Karpas-422 (cell line): ENCODE results near the gene MOB1A. TPM values are rescaled to one million over a fixed set of nuclear protein-coding genes. Genes with fewer than 3 reads are reported as not detected.
"Not testable (repeated sequence)": the region's sequence is repeated elsewhere in the genome, so short reads cannot be mapped to it uniquely, and the experiment has no call there.

Experiments used
- DNase-seq: peaks from one replicate; pipeline ENCODE4 v3.0.0-alpha.2; 2015
- H2AFZ ChIP-seq: fragments of 200-600 bp; sonication (generic); 2 replicates; pipeline ENCODE4 v1.6.1; 2014; ENCODE audit warnings: antibody characterized with exemption, low read length, mixed read lengths
- H3K27ac ChIP-seq: fragments of 200-600 bp; sonication (generic); 2 replicates; pipeline ENCODE4 v1.5.1; 2014; ENCODE audit warnings: mild to moderate bottlenecking, low read length, moderate library complexity
- H3K27me3 ChIP-seq: fragments of 200-600 bp; sonication (generic); 2 replicates; pipeline ENCODE4 v1.6.1; 2014; ENCODE audit warnings: low read length, mixed read lengths
- H3K36me3 ChIP-seq: fragments of 200-600 bp; sonication (generic); 2 replicates; pipeline ENCODE4 v1.6.1; 2014; ENCODE audit warnings: low read length, mixed read lengths; ENCODE audit not compliant: insufficient read depth
- H3K4me1 ChIP-seq: fragments of 200-600 bp; sonication (generic); 2 replicates; pipeline ENCODE4 v1.6.1; 2014; ENCODE audit warnings: mild to moderate bottlenecking, low read length, mixed read lengths
- H3K4me2 ChIP-seq: fragments of 200-600 bp; sonication (generic); 2 replicates; pipeline ENCODE4 v1.6.1; 2014; ENCODE audit warnings: low read length, low read depth, mild to moderate bottlenecking; ENCODE audit not compliant: poor library complexity, severe bottlenecking
- H3K4me3 ChIP-seq: fragments of 200-600 bp; sonication (generic); 2 replicates; pipeline ENCODE4 v1.5.1; 2014; ENCODE audit warnings: mild to moderate bottlenecking, antibody characterized with exemption, low read length, mixed read lengths
- H3K79me2 ChIP-seq: fragments of 200-600 bp; sonication (generic); 2 replicates; pipeline ENCODE4 v1.6.1; 2014; ENCODE audit warnings: mild to moderate bottlenecking, low read length, mixed read lengths
- H3K9ac ChIP-seq: fragments of 200-600 bp; sonication (generic); 2 replicates; pipeline ENCODE4 v1.6.0; 2014; ENCODE audit warnings: low read length
- H3K9me2 ChIP-seq: fragments of 200-600 bp; sonication (generic), shearing (Covaris generic); replicated peaks from 2 replicates; pipeline ENCODE4 v1.6.0; 2014; ENCODE audit warnings: mild to moderate bottlenecking, low read length, moderate library complexity; ENCODE audit not compliant: insufficient read depth
- H3K9me3 ChIP-seq: fragments of 300-700, 200-600 bp; sonication (generic); 2 replicates; pipeline ENCODE4 v1.6.1; 2014; ENCODE audit warnings: low read length, mixed read lengths
- H4K20me1 ChIP-seq: fragments of 200-600 bp; sonication (generic); 2 replicates; pipeline ENCODE4 v1.6.1; 2014; ENCODE audit warnings: mild to moderate bottlenecking, antibody characterized with exemption, low read length, low read depth; ENCODE audit not compliant: insufficient read depth
- total RNA-seq: library from RNA; depleted of rRNA; stranded (reverse); fragments of >200 nt; shearing (Covaris generic); gene quantifications from 2 replicates; pipeline ENCODE4 v1.2.3, GENCODE V29; 2014; ENCODE audit warnings: low replicate concordance

Gene MOB1A
- total RNA-seq, 1 experiment from 2014 or later = 542 TPM

DNA sequence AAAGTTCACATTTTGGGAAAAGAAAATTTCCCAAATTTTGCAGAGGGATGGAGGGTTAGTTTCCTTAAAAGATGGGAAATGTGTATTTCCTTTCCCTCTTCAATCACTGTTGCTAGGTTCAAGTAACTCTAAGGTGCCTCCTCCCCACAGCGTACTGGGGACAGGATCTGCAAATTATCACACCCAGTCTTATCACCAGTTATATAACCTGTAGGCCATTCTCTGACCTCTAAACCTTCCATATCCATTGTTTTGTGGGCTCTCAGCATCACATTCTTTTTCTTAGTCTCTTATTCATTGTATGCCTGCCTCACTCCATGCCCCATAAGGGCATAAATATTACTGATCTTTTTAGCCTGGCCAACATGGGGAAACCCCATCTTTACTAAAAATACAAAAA, 16.1 kb upstream of the MOB1A start:
- peaks cover 7% of the 10 kb centered on the region for H3K36me3 ChIP-seq
- no peak for DNase-seq
- no peak overlapping the region for H3K27ac ChIP-seq
- H3K4me2 ChIP-seq = no peak overlapping the region
- H3K9me3 ChIP-seq = no peaks in the 10 kb centered on the region
- no peak overlapping the region for H3K4me3 ChIP-seq
- peaks cover 42% of the 10 kb centered on the region for H3K4me1 ChIP-seq
- H3K9me2 ChIP-seq = no peaks in the 10 kb centered on the region
- no peak overlapping the region for H3K9ac ChIP-seq
- H4K20me1 ChIP-seq = peaks cover 8% of the 10 kb centered on the region
- no peak overlapping the region for H2AFZ ChIP-seq
- H3K79me2 ChIP-seq = peaks cover 18% of the 10 kb centered on the region
- no peaks in the 10 kb centered on the region for H3K27me3 ChIP-seq

DNA sequence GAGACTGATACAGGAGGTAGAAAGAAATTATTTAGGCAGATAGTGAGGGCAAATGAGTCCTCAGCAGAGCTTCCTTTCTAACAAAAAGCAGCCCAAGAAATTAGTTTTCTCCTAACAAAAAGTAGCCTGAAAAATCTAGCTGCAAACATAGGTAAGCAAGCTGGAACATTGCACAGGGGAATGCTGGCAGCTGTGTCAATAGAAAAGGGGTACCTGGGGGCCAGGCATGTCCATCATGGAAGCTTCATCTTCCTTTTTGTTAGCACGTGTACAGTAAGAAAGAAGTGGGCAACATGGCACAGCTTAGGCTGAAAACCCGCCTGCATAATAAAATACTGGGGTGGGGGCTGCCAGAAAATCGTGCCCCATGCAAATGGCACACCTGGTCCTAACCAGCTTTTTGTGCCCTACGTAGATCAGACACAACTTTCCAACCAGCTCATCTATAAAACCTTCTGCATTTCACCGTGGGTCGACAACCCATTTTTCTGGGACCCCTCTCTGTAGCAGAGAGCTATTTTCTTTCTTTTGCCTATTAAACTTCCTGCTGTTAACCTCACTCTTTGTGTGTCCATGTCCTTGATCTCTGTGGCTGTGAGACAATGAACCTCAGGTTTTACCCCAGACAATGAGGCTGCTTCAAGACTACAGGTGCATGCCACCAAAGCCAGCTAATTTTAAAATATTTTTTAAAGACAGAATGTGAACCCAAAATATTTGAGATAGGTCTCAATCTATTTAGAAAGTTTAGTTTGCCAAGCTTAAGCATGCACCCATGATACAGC, 13.1 kb upstream of the MOB1A start:
- no peaks in the 10 kb centered on the region for H3K27me3 ChIP-seq
- peak overlapping the region; percentile 43 for H3K9ac ChIP-seq
- no peaks in the 10 kb centered on the region for H3K9me2 ChIP-seq
- no peaks in the 10 kb centered on the region for H3K9me3 ChIP-seq
- H3K4me1 ChIP-seq = peaks cover 48% of the 10 kb centered on the region
- no peaks in the 10 kb centered on the region for H4K20me1 ChIP-seq
- H2AFZ ChIP-seq = peak overlapping the region; percentile 42
- H3K4me2 ChIP-seq = peak overlapping the region; percentile 48
- H3K36me3 ChIP-seq = no peaks in the 10 kb centered on the region
- peak overlapping the region; percentile 22; the same call in 1 of the 2 replicates for H3K4me3 ChIP-seq
- H3K27ac ChIP-seq = peak overlapping the region; percentile 79
- DNase-seq = no peak
- H3K79me2 ChIP-seq = no peaks in the 10 kb centered on the region

DNA sequence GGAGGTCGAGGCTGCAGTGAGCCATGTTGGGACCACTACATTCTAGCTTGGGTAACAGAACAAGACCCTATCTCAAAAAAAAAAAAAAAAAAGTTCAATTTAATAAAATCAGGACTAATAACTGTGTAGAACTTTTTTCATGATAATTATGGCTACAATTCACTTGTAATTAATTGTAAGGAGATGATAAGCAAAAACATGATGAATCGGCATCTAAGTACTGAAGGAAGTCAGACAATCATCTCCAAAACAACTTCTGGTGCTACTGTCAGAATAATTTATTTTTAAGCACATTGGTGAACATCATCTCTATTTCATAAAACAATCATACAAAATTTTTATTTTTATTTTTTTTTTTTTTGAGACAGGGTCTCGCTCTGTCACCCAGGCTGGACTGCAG, 10.0 kb upstream of the MOB1A start:
- Histone ChIP-seq H2AFZ (no peak overlapping the region), H3K9me2 (no peaks in the 10 kb centered on the region), H3K4me2 (no peak overlapping the region), H4K20me1 (no peaks in the 10 kb centered on the region), H3K4me1 (peaks cover 77% of the 10 kb centered on the region), H3K9ac (no peak overlapping the region), H3K9me3 (no peaks in the 10 kb centered on the region), H3K27me3 (no peaks in the 10 kb centered on the region), H3K4me3 (no peak overlapping the region), H3K27ac (peak overlapping the region; percentile 72), H3K79me2 (no peaks in the 10 kb centered on the region), H3K36me3 (no peaks in the 10 kb centered on the region)
- no peak for DNase-seq

DNA sequence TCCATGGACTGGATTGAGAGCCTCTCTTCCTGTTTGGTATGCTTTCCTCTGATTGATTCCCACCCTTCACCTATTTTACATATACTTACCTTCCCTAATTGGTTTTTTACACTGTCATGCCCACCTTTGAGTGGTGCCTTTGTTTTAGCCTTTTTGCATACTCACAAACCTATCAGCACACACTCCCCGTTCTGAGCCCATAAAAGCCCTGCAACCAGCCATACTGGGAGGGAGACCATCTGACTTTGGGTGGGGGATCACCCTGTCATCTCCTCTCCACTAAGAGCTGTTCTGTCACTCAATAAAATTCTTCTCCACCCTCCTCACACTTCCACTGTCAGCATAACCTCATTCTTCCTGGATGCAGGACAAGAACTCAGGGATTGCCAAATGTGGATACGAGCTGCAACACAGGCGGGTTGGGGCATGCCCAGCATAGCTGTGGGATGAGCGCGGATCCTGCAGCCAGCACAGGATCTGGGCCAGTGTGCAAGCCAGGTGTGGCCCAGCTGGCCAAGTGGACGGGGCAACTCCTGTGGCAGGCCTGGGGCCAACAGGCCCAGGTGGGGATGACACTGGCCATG, 9.4 kb upstream of the MOB1A start:
- Histone ChIP-seq H3K9me2 (no peaks in the 10 kb centered on the region), H3K79me2 (no peaks in the 10 kb centered on the region), H3K9me3 (no peaks in the 10 kb centered on the region), H3K27ac (peak overlapping the region; percentile 72), H3K27me3 (no peaks in the 10 kb centered on the region), H3K4me3 (peak overlapping the region; percentile 21), H3K4me1 (peaks cover 82% of the 10 kb centered on the region), H4K20me1 (no peaks in the 10 kb centered on the region), H3K4me2 (peak overlapping the region; percentile 60), H3K36me3 (no peaks in the 10 kb centered on the region), H2AFZ (peak overlapping the region; percentile 38), H3K9ac (peak overlapping the region; percentile 39; the same call in 1 of the 2 replicates)
- peak; percentile 64 for DNase-seq

DNA sequence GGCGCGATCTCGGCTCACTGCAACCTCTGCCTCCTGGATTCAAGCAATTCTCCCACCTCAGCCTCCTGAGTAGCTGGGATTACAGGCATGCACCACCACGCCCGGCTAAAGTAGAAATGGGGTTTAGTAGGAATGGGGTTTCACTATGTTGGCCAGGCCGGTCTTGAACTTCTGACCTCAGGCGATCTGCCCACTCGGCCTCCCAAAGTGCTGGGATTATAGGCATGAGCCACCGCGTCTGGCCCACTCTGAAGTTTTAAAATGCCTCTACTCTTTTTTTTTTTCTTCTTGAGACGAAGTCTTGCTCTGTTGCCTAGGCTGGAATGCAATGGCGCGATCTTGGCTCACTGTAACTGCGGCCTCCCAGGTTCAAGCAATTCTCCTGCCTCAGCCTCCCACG, 8.0 kb upstream of the MOB1A start:
- not testable (repeated sequence) for H3K9me3 ChIP-seq, H3K9ac ChIP-seq, H3K4me3 ChIP-seq, H3K79me2 ChIP-seq, DNase-seq, H4K20me1 ChIP-seq, H2AFZ ChIP-seq, H3K9me2 ChIP-seq, H3K27me3 ChIP-seq, H3K36me3 ChIP-seq
- peak overlapping the region; percentile 71 for H3K4me2 ChIP-seq
- H3K4me1 ChIP-seq = peaks cover 85% of the 10 kb centered on the region
- peak overlapping the region; percentile 92 for H3K27ac ChIP-seq

DNA sequence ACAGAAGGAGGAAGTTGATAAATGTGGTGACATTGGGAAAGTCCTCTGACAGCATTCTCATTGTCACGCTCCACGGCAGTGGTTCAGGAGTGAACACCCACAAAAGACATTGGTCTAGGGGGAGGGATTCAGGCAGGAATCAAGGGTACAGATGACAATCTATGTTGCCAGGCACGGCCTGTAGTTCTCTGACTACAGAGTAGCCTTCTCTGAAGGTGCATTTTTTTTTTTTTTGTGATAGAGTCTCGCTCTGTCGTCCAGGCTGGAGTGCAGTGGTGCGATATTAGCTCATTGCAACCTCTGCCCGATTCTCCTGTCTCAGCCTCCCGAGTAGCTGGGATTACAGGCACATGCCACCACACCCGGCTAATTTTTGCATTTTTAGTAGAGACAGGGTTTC, 7.4 kb upstream of the MOB1A start:
- Histone ChIP-seq H3K27me3 (no peaks in the 10 kb centered on the region), H3K4me3 (peak overlapping the region; percentile 49), H3K79me2 (no peaks in the 10 kb centered on the region), H3K9me2 (no peaks in the 10 kb centered on the region), H3K9ac (peak overlapping the region; percentile 69), H2AFZ (peak overlapping the region; percentile 7; the same call in 1 of the 2 replicates), H3K27ac (peak overlapping the region; percentile 92), H3K36me3 (no peaks in the 10 kb centered on the region), H3K4me2 (peak overlapping the region; percentile 71), H3K9me3 (no peaks in the 10 kb centered on the region), H4K20me1 (no peaks in the 10 kb centered on the region), H3K4me1 (peaks cover 84% of the 10 kb centered on the region)
- DNase-seq = peak; percentile 94

DNA sequence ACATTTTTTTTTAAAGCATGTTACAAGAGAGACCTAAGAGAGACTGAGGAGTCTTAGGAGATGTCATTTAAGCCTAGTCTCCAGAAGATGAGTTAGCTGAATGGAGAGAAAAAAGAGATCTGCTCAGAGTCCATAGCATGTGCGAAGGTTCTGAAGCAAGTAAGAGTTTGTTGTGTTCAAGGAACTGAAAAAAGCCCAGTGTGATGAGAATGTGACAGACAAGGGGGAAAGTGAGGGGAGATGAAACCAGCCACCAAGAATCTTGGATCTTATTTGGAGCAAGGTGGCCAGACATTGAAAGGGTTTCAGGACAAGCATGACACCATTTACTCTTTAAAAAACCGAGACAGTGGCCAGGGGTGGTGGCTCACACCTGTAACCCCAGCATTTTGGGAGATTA, 5.2 kb upstream of the MOB1A start:
- H3K4me2 ChIP-seq = peak overlapping the region; percentile 27
- no peaks in the 10 kb centered on the region for H3K27me3 ChIP-seq
- no peaks in the 10 kb centered on the region for H3K36me3 ChIP-seq
- peak overlapping the region; percentile 92 for H3K27ac ChIP-seq
- H3K9me3 ChIP-seq = no peaks in the 10 kb centered on the region
- no peaks in the 10 kb centered on the region for H4K20me1 ChIP-seq
- peaks cover 90% of the 10 kb centered on the region for H3K4me1 ChIP-seq
- H3K9me2 ChIP-seq = no peaks in the 10 kb centered on the region
- DNase-seq = peak; percentile 69
- peak overlapping the region; percentile 68 for H2AFZ ChIP-seq
- H3K79me2 ChIP-seq = peaks cover 5% of the 10 kb centered on the region
- peak overlapping the region; percentile 36 for H3K9ac ChIP-seq
- no peak overlapping the region for H3K4me3 ChIP-seq

DNA sequence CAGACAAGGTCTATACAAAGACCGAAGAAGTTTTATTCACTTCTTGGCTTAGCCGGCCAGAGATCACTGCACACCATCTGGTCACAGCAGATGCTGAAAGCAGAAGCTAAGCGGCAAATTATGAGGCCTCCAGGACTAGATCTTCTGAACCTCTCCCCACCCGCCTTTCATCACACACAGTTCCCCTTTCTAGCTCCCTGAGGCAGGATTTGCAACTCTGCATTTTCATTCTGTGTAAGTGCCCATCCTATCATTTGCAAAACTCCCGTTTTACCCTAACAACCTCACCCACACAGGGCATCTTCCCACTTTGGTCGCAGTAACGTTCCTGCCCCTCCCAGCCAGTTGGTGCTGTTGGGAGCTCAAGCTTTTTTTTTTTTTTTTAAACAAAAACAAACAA, 3.1 kb upstream of the MOB1A start:
- DNase-seq = peak; percentile 99
- Histone ChIP-seq H3K27ac (peak overlapping the region; percentile 100), H3K9ac (peak overlapping the region; percentile 80), H4K20me1 (peaks cover 13% of the 10 kb centered on the region), H3K79me2 (peaks cover 23% of the 10 kb centered on the region), H3K4me1 (peaks cover 78% of the 10 kb centered on the region), H3K36me3 (peaks cover 12% of the 10 kb centered on the region), H3K9me2 (no peaks in the 10 kb centered on the region), H3K4me3 (peak overlapping the region; percentile 63), H3K9me3 (no peaks in the 10 kb centered on the region), H3K27me3 (no peaks in the 10 kb centered on the region), H3K4me2 (peak overlapping the region; percentile 97), H2AFZ (no peak overlapping the region)
